ENCODE measurements around the gene CRACR2B. TPM values are rescaled to one million over a fixed set of nuclear protein-coding genes. Genes with fewer than 3 reads are reported as not detected.
A peak's percentile ranks its signal among the peaks of the same experiment; 100 is the strongest.

Gene CRACR2B
- polyA plus RNA-seq, 3 donors: 1.0 to 11.0 (median 1.4) TPM

- Mint-ChIP-seq H3K4me3 (no peak overlapping the region), H3K36me3 (peaks cover 43 to 48% of the 10 kb centered on the region in 2 donors), H3K27ac (no peak overlapping the region), H3K27me3 (ENCODE audit: low read depth in 3 of 3) (peaks cover 0 to 24% (median 5%) of the 10 kb centered on the region in 3 donors), H3K9me3 (peaks cover 0 to 3% (median 0%) of the 10 kb centered on the region in 7 donors), H3K4me1 (peaks cover 38% of the 10 kb centered on the region)
- WGBS (ENCODE audit: insufficient coverage): 90% methylated on average over 8 of the region's 8 CpGs
- Histone ChIP-seq H4K20me1 (ENCODE audit: insufficient read depth, low read length) (peaks cover 91% of the 10 kb centered on the region), H3K36me3 (replicated peaks in 1 of 2; ENCODE audit: control insufficient read depth in 1 of 2, insufficient read depth in 2 of 2, low read length in 2 of 2) (peaks cover 41 to 46% of the 10 kb centered on the region in 2 donors), H3K4me3 (replicated peaks in 1 of 3; ENCODE audit: low read depth in 2 of 3, low read length in 3 of 3) (no peak overlapping the region), H3K9me3 (replicated peaks in 1 of 2; ENCODE audit: control insufficient read depth in 1 of 2, insufficient read depth in 1 of 2, low read length in 2 of 2) (no peaks in the 10 kb centered on the region), H3K4me2 (replicated peaks; ENCODE audit: extremely low read depth, low read length, poor library complexity, severe bottlenecking) (no peak overlapping the region), H3K9ac (ENCODE audit: insufficient read depth, low read length, poor library complexity, severe bottlenecking) (no peak overlapping the region), H3K27ac (ENCODE audit: low read depth in 1 of 2, low read length in 2 of 2) (no peak overlapping the region), H2AFZ (ENCODE audit: insufficient read depth, low read depth, low read length, poor library complexity, severe bottlenecking) (no peak overlapping the region), H3K4me1 (ENCODE audit: control insufficient read depth in 1 of 2, insufficient read depth in 2 of 2, low read length in 2 of 2) (peaks cover 35 to 49% of the 10 kb centered on the region in 2 donors), H3K79me2 (ENCODE audit: insufficient read depth, low read length) (peaks cover 50% of the 10 kb centered on the region), H3K27me3 (ENCODE audit: control insufficient read depth in 2 of 2, insufficient read depth in 2 of 2, low read length in 2 of 2) (peaks cover 0 to 10% of the 10 kb centered on the region in 2 donors)
- TF ChIP-seq CTCF (IDR thresholded peaks at IDR 0.05): no peak
- intact Hi-C loops (cut with micrococcal nuclease): no loop called here
- no peak for DNase-seq
Observed at GRCh38 chr11:837990-838307, 10.2 kb downstream of the CRACR2B start.

- H3K4me1 ChIP-seq (ENCODE audit: control insufficient read depth in 1 of 2, insufficient read depth in 2 of 2, low read length in 2 of 2): peaks cover 37 to 50% of the 10 kb centered on the region in 2 donors
- H3K9me3 Mint-ChIP-seq: peaks cover 0 to 3% (median 0%) of the 10 kb centered on the region in 7 donors
- H3K9ac ChIP-seq (ENCODE audit: insufficient read depth, low read length, poor library complexity, severe bottlenecking): no peak overlapping the region
- peaks cover 0 to 24% (median 8%) of the 10 kb centered on the region in 3 donors for H3K27me3 Mint-ChIP-seq (ENCODE audit: low read depth in 3 of 3)
- peaks cover 41 to 46% of the 10 kb centered on the region in 2 donors for H3K36me3 ChIP-seq (replicated peaks in 1 of 2; ENCODE audit: control insufficient read depth in 1 of 2, insufficient read depth in 2 of 2, low read length in 2 of 2)
- H3K4me3 ChIP-seq (replicated peaks in 1 of 3; ENCODE audit: low read depth in 2 of 3, low read length in 3 of 3): no peak overlapping the region
- peaks cover 43 to 48% of the 10 kb centered on the region in 2 donors for H3K36me3 Mint-ChIP-seq
- TF ChIP-seq CTCF (IDR thresholded peaks at IDR 0.05): no peak
- H3K4me3 Mint-ChIP-seq: no peak overlapping the region
- no peaks in the 10 kb centered on the region for H3K9me3 ChIP-seq (replicated peaks in 1 of 2; ENCODE audit: control insufficient read depth in 1 of 2, insufficient read depth in 1 of 2, low read length in 2 of 2)
- H3K27me3 ChIP-seq (ENCODE audit: control insufficient read depth in 2 of 2, insufficient read depth in 2 of 2, low read length in 2 of 2): peaks cover 0 to 10% of the 10 kb centered on the region in 2 donors
- 82% methylated on average over 14 of the region's 17 CpGs for WGBS (ENCODE audit: insufficient coverage)
- no peak overlapping the region for H3K27ac ChIP-seq (ENCODE audit: low read depth in 1 of 2, low read length in 2 of 2)
- H3K4me2 ChIP-seq (replicated peaks; ENCODE audit: extremely low read depth, low read length, poor library complexity, severe bottlenecking): no peak overlapping the region
- no peak for DNase-seq
- peaks cover 85% of the 10 kb centered on the region for H4K20me1 ChIP-seq (ENCODE audit: insufficient read depth, low read length)
- peak overlapping the region in 1 of 7 donors; percentile 69 for H3K27ac Mint-ChIP-seq
- H3K4me1 Mint-ChIP-seq: peaks cover 40% of the 10 kb centered on the region
- no peak overlapping the region for H2AFZ ChIP-seq (ENCODE audit: insufficient read depth, low read depth, low read length, poor library complexity, severe bottlenecking)
- H3K79me2 ChIP-seq (ENCODE audit: insufficient read depth, low read length): peaks cover 44% of the 10 kb centered on the region
- intact Hi-C loops (cut with micrococcal nuclease): no loop called here
Observed at GRCh38 chr11:838441-839279, 10.9 kb downstream of the CRACR2B start.
